UCSD-AML1 (cell line): Measurements from ENCODE around the gene MARCHF10.
A peak's percentile ranks its signal among the peaks of the same experiment; 100 is the strongest.

Source experiments
- DNase-seq: peaks from one replicate; lab custom pipeline; 2025; ENCODE audit not compliant: unreplicated experiment; lab: John Stamatoyannopoulos, UW

MARCHF10 gene

DNA sequence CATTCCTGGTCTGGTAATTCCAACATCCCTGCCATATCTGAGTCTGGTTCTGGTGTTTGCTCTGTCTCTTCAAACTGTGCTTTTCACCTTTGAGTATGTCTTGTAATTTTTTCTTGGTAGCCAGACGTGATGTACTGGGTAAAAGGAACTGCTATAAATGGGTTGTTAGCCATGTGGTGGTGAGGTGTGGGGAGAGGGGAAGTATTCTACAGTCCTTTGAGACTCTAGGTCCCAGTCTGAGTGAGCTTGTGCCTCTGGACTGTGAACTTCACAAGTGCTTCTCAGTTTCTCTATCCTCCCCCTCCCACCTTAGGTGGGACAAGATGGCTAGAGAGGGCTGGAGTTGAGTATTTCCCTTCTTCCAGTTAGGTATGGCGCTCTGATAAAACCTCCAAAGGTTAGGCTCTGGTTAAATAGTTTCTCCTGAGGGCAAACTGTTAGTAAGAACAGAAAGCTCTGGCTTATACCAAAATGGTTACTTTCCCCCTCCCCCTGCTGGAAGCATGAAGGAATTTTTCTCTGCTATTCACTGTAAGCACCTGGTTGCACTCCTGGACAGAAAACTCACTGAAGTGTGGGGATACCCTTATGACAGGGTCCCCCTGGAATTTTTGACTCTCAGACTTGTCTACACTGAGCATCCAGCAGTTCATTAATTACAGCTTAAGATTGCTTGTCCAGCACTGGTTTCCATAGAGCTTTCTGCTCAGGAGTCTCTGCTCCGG lies 87.8 kb downstream of the MARCHF10 start:
- DNase-seq = no peak

DNA sequence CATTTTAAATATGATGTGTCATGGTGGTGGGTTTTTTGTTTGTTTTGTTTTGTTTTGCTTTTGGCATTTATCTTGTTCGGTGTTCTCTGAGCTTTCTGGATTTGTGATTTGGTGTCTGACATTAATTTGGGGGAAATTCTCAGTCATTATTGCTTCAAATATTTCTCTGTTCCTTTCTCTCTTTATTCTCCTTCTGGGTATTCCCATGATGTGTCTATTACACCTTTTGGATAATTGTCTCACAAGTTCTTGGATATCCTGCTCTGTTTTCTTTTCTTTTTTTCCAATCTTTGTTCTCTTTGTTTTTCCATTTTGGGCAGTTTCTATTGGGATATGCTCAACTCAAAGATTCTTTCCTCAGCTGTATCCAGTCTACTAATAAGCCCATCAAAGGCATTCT lies 88.5 kb downstream of the MARCHF10 start:
- DNase-seq = no peak

DNA sequence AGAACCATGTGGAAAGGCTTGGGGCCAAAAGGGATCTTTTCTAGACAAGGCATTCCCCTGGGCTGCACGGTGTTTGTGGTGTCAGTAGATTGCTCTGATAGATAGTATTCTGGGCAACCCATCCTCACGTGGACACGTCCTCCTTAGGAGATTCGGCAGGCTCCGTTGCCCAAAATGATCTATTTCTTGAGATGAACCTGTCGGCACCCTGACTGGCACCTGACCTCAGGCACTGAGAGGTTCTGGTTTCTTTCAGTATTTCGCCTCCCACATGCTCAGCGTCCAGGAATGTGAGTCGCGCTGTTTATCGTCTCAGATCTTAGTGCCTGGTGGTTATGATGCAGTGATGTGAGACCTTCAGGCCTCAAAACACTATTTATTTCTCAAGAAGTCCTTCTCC lies 89.7 kb downstream of the MARCHF10 start:
- DNase-seq = no peak

DNA sequence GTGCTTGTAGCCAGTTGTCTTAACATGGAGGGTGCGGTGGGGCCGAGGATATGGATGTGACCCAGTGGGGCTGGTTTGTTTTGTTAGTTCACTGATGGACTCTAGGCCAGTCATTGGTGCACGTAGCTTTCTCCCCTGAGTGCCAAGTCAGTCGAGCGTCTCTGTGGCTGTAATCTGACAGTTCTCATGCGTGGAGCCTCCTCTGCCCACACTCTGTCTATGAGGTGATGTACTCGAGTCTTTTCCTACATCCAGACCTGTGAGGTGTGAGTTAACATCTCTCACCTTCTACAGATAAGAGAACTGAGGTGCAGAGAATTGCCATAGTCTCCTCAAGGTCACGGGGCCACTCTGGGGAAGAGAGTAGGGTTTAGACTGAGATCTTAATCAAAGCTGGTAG lies 90.2 kb downstream of the MARCHF10 start:
- no peak for DNase-seq

DNA sequence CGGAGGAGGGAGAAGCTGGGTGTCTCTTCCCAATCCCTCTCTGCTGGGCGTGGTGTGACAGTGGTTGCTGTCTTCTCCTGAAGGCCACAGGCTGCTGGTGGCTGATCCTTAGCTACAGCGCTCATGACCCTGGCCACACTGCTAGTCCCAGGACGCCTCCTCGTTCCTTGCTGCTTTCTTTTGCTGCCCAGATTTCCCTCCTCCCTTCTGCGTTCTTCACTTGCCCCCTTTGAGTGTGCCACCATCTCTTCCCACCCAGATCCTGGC lies 90.6 kb downstream of the MARCHF10 start:
- no peak for DNase-seq

DNA sequence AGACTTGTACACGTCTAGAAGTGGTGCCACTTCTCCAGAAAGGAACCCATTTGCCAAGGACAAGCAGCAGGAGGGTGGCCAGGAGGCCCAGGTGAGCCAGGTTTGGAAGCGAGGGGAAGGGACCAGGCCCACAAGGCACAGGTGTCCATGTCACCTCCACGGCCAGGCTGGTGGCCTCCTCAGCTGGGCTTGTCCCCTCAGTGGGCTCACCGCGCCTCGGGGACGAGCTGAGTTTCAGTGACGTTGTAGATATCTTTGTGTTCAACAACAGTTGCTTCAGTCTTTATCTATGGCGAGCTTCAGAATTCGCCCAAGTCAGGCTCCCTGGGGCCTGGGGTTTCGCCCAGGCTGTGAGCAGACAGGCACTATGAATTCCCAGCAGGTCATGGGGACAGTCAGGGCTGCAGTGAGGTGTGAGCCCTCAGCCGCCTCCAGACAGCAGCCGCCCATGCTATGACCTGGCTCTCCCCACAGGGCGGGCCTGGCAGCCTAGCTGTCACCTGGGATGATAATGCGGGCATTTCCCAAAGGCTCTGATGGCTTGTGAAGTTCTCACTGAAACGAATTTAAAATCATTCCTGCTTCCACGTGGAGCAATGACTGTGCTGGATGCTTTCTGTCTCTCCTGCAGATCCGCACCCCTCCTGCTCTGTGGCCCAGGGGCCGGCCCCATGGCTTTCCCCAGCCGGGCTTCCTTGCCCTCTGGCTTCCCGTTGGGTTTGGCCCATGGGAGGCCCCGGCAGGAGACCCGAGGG lies 91.1 kb downstream of the MARCHF10 start:
- DNase-seq = no peak

DNA sequence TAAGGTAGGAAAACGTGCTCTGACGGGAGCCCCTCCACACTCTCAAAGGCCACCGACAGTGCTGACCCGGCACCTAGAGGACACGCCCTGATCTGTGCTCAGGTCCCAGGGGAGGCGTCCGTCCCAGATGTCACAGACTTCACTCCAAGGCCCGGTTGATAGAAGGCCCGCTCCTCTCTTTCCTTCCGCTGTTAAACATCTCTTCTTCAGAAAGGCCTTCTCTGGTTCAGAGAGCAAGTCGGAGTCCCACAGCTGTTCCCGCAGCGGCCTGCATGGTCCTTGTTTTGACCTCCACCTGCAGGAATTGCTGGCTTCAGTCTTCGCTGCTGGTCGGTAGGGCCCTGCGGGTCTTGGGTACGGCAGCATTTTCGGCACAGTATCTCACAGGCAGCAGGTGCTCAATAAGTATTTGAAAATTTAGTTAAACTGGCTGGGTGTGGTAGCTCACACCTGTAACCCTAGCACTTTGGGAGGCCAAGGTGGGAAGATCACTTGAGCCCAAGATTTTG lies 92.2 kb downstream of the MARCHF10 start:
- DNase-seq = no peak

DNA sequence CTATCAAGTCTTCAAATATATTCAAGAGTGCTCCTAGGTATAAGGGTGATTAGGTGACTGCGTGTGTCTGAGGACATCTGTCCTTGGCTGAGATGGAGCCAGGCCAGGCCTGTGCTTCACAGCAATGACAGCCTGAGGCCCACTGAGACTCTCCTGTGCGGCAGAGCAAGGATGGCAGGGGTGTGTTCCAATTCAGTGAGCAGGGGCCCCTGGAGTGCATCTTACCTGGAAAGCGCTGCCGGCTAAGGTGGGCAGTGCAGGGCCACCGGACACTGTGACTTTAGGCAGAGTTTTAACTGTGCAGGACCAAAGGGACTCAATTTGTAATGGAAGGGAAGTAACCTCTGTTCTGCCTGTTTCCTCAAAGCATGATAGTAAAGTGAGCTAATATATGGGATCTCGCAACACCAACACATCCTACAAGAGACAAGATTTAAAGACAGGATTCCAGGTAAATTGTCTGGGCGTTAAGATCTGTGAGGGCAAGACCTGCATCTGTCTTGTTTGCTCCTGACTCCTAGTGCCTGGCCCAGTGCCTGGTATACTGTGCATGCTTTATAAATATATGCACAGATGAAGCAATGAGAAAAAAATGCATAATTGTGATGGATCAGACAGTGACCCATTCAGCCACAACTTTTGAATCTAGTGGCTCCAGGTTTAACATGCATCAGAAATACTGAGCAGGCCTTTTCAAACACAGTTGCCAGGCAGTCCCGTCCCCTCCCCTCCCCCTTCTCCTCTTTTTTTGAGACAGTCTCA lies 93.9 kb downstream of the MARCHF10 start:
- no peak for DNase-seq

DNA sequence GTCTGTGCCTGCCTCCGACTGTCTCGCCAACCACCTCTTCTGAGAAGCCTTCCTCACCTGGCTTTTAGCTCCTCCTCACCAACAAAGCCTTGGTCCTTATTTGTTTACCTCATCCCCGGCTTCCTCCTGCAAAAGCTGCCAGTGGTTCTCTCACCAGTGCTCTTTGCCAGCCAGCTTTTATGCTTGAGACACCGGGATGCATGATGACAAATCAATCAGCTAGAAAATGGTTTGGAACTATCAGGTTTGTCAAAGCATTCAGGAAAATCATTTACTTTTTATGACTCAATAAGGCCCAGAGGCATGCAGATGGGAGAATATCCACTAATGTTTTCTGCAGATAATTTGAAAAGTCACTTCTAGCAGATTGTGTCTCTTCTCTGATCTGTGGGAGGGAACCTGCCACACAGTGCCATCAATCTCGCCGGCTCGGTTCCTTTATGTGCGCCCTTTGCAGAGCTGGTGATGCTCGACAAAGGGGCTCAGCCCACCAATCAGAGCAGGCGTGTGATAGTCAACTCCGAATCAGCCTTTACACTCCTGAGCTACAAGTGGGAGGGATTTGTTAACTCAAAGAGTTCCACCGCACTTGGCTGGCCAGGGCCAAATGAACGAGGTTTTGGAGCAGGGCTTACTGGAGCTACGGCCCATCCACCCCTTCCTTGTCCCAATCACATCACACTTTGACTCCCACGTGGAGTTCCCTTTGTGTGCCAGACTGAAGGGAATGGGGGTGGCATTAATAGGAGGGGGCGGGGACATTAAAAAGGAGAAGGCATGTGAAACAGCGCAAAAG lies 94.8 kb downstream of the MARCHF10 start:
- no peak for DNase-seq

DNA sequence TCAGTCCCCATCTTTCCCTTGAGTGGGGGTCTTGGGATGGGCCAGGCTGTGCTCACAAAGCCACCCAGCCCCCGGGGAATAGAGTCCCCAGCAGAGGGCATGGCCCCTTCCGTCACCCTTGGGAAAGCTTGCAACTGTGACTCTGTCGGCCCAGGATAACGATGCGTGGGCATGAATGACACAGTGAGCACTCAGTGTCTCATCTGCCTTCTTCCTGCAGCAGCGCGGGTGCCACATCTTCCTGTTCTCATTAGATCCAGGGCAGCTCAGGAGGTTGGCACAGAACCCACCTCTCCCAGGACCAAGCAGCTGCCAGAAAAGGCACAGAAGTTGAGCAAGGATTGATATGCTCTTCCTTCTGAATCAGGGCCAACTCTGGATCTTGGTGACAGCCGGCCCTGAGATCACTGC lies 95.9 kb downstream of the MARCHF10 start:
- DNase-seq = no peak

DNA sequence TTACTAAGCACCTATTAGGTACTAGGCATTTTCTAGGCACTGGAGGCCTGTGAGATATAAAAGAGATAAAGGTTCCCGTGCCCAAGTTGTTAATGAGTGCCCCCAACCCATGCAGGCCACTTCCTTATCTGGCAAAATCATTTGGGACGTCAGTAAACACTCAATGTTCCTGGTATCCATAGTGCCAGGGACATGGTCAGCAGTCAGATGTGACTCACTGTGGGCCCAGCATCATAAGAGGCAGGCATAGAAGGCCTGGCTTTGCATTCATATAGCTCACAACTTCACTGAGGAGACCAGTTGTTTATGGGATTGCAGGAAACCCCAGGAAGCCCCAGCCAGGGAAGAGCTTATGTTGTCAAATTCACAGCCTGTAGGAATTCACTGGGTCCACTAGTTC lies 99.5 kb downstream of the MARCHF10 start:
- no peak for DNase-seq

DNA sequence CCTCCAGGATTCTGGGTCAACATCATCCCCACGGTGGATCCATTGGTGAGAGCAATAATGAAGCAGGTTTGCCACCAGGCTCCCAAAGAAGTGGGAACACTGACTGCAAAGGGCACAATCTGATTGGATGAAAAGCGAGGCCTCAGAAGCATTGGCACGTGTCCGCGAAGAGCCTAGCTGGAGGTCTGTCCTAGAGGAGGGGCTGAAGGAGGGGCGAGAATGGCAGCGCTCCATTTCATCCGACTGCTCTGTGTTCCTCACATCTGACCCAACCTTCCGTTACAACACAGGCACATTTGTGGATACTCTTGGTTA lies 100.7 kb downstream of the MARCHF10 start:
- no peak for DNase-seq

DNA sequence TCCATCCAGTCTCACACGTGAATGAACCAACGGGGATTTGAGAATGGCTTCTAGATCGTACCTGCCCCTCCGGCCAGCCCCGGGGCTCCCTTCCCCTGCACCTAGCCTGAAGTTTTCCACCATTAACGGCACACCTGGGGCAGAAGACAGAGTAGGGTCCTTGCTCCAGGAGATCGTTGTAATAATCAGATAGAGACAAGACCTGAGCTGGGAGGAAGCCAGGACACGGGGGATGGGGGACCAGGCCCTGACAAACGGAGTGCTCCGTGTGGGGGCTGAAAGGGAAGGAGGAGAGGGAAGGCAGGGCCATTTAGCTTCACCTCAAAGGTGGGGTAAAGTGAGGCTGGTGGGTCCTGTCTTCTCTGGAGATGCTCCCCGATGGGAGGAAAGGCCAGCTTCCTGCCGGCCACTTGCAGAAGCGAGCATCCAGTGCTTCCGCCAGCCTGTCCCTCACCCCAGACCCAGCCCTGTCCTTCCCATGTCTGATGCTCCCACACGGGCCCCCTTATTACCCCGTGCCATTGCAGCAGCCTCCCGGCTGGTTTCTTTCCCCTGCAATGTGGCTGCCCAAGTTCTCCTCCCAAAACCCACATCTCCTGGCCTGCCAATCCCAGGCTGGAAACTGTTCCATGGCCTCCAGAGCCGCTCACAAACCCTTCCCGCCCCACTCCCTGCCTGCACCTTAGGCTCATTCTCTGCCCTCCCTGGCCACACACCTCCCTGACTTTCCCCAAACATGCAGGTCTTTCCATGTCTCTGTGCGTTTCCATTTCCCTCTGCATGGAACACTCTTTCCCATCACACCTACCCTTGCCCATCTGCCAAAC lies 101.3 kb downstream of the MARCHF10 start:
- DNase-seq = no peak

DNA sequence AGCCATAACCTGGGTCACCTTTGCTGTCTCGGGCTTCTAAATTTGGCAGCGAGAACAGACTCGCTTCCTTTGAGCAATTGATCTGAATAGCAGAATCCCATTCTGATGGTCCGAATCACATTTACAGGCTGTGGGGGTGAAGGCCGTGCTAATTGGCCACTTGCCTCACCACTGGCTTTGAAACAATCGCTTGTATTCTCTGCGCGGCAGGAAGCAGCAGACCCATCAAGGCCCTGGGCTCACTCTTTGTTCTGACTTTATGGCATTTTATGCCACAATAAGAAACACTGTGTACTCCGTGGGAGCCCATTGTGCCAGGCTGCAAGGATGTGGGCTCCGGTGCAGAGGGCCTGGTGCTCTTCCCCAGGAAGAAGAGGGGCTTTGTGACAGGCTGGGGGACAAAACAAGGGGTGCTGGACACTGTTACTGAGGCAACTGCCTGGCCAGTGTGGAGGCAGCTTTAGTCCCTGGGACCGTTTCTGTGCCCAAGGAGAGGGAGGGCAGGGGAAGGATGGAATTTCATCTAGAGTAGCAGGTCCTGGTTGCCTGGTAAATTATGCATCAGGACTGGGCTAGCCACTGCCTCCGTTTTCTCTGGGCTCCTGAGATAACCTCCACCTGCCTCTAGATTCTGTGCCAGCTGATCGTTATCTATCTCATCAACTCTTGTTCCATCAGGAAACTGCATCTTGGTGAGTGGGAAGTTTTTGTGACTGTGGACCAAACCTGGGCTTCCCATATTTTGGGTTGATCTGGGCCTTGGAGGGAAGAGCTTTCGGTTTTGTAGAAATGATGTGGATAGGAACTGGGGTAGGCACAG lies 102.1 kb downstream of the MARCHF10 start:
- no peak for DNase-seq

DNA sequence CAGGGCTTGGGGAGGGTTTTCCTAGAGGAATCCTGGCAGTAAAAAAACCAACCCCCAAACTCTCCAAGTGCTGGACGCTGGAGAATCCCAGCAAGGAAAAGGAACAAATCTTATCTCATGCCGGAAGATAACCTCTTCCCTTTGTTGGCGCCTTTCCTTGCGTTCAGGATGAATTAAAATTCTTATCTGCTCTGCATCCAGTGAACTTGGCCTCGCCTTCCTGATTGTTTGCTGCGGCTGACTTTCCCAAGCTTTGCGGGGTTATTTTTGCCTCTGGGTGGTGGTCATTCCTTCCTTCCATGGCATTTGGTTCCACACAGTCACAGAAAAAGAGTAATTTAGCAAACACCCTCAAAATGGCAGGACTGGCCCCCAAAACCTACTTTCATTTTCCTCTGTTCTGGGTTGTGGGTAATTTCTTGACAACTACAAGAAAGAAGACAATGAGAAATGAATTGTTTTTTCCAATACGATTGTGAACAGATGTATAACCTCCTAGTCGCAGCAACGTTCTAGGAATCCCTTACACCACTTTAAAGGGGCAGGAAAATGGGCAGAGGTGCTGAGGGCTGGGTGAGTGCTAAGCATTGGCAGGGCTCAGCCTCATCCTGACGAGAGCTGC lies 102.8 kb downstream of the MARCHF10 start:
- no peak for DNase-seq

DNA sequence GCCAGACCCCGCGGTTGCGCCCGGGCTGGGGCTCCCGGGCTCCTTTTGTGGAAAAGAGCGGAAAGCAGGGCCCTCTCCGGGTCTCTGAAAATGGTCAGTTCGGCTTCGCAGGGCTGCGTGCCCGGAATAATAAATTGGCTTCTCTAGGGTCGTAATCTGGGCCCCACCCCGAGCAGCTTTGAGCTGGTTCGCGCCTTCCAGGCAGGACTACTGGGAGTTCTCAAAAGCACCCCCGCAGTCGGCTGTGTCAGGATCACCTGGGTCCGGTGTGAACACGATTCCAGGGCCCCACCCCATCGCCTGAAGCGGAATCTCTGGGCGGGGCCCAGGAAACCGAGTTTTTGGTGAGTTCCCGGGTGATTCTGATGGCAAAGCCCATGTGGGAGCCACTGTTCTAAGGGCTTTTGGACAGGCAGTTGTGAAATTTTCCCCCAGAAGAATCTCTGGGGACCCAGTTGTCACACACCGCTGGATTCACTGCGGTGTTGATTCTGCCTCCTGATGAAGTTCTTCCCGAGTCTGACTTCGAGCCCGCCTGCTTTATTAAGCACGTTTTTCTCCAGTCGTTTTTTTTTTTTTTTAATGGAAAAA lies 103.6 kb downstream of the MARCHF10 start:
- no peak for DNase-seq

DNA sequence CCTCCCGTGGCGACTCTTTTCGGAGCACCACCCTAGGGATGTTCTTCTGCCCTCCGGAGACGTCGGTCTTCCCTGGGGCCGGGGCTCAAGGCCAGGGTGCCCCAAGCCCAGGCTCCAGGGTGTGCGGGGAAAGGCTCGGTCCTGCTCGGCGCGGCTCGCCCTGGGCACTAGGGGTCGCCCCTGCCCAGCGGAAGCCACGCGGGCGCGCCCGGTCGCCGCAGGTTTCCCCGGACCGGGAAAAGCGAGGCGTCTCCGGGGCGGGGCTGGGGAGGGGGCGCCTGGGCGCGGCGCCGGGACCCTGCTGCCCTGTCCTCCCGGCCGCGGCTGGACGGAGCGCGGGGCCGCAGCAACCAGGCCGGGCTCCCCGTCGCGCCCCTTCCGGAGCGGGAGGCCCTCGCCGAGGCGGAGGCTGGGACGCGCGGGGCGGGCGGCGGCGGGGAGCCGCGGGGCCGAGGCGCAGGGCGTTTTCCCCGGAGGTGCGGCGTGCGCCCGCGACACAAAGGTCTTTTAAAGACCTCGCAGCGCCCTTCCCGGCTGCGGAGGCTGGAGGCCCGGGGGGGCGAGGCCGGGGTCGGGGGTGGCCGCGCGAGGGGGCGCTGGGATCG lies 104.2 kb downstream of the MARCHF10 start:
- DNase-seq = peak; percentile 68

DNA sequence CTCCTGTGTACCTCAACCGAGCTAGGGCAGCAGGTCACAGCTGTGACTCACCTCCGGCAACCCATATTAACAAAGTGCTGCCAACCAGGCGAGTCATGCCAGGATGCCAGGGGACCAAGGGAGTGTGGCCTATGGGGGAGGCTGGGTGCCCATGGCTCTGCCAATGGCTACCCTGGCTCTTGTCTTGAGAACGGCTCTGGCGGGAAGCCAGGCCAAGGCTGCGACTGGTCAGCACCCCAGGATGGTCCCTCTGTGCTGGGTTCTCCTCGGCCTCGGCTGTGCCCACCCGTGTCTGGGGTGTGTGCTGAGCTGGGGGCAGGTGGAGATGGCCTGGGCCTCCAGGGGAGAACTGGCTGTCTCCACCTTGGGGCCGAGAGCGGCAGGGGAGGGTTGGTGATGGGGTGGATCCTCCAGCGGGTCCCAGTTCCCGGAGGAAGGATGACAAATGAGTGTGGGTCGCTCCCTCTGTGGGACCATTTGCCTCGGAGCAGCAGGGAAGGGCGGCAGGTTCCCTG lies 104.8 kb downstream of the MARCHF10 start:
- DNase-seq = no peak
